ENCODE measurements around the gene DAP3.

- no peak for TF ChIP-seq POLR2A (IDR thresholded peaks at IDR 0.05; ENCODE audit: extremely low read depth, insufficient read length)
- TF ChIP-seq CTCF (IDR thresholded peaks at IDR 0.05; ENCODE audit: low read depth, low read length) = no peak
- no peak for TF ChIP-seq MAX (IDR thresholded peaks at IDR 0.05; ENCODE audit: low read depth, low read length)
- TF ChIP-seq MYC (IDR thresholded peaks at IDR 0.05; ENCODE audit: low read depth, low read length) = no peak
Measured at GRCh38 chr1:155715777-155716176, 26.9 kb downstream of the DAP3 start.

Data from NB4 (cell line).